Stomach (tissue), 9 donors: ENCODE results near the gene ZNF74. TPM values are rescaled to one million over a fixed set of nuclear protein-coding genes. Genes with fewer than 3 reads are reported as not detected.
A peak's percentile ranks its signal among the peaks of the same experiment; 100 is the strongest.

Experiments used
- DNase-seq, 2 donors: peaks; one replicate each; pipeline versions ENCODE4 v3.0.0 to v3.0.0-alpha.2; 2013 to 2019
- H3K27ac ChIP-seq, 5 donors: fragments of 200-600 bp in 4 of 5; sonication (generic) in 4 of 5; one replicate each; pipeline ENCODE4 v1.5.1; 2013 to 2019; ENCODE audit warnings: mild to moderate bottlenecking in 1 of 5, moderate library complexity in 1 of 5
- H3K27me3 ChIP-seq, 3 donors: fragments of 200-600 bp; sonication (generic); one replicate each; pipeline ENCODE4 v1.5.1; 2017 to 2019; ENCODE audit warnings: mixed run types in 1 of 3
- H3K36me3 ChIP-seq, 4 donors: fragments of 200-600 bp; sonication (generic); 1 replicate in 3 of 4; 2 replicates in 1 of 4; pipeline ENCODE4 v1.5.1; 2016 to 2019
- H3K4me1 ChIP-seq, 4 donors: fragments of 200-600 bp; sonication (generic); one replicate each; pipeline ENCODE4 v1.5.1; 2016 to 2019
- H3K4me3 ChIP-seq, 4 donors: fragments of 200-600 bp; sonication (generic) in 3 of 4; one replicate each; pipeline ENCODE4 v1.5.1; 2016 to 2019; ENCODE audit warnings: mild to moderate bottlenecking in 1 of 4
- H3K9me3 ChIP-seq, 4 donors: fragments of 200-600 bp; sonication (generic); one replicate each; pipeline ENCODE4 v1.5.1; 2016 to 2019
- EP300 ChIP-seq: sonication (generic); formaldehyde crosslinking; IDR thresholded peaks from one replicate; pipeline ENCODE4 v1.6.1; 2017; ENCODE audit warnings: antibody characterized with exemption
- POLR2A ChIP-seq, 4 donors: fragments of 450-650 bp; IDR thresholded peaks; one replicate each; pipeline ENCODE4 v1.6.1; 2016; ENCODE audit warnings: antibody characterized with exemption in 4 of 4, control low read depth in 2 of 4, mild to moderate bottlenecking in 1 of 4, moderate library complexity in 1 of 4
- POLR2AphosphoS5 ChIP-seq, 3 donors: sonication (generic); formaldehyde crosslinking; IDR thresholded peaks; one replicate each; pipeline ENCODE4 v1.6.1; 2016; ENCODE audit warnings: antibody characterized with exemption in 3 of 3
- WGBS, 5 donors: extraction: QIAGEN DNeasy Blood & Tissue Kit in 3 of 5; methylation state at CpG; one replicate each; pipeline versions ENCODE4 v1.1.5 to v1.1.7; 2013 to 2018; 5-methylcytosine and 5-hydroxymethylcytosine counted together
- intact Hi-C: fragments of 100-400 bp; cut with DNase I; formaldehyde crosslinking; loops from one replicate; pipeline ENCODE4 v1.15.1; 2023; ENCODE audit warnings: low total_unique reads
- polyA plus RNA-seq, 3 donors: library from polyadenylated mRNA; stranded (reverse); fragments of 200-250 nt; gene quantifications; one replicate each; pipeline ENCODE4 v1.2.3, GENCODE V29; 2013
- total RNA-seq, 5 donors: library from RNA; depleted of rRNA; stranded (reverse); fragments of >200 nt; gene quantifications; one replicate each; pipeline versions ENCODE4 v1.1.0 to v1.2.3, GENCODE V29; 2014 to 2016
- TF ChIP-seq, protein P1 (sequence below), 7 experiments: fragments of 450-650 bp in 4 of 7; fragments of 200-600 bp in 3 of 7; sonication (generic) in 3 of 7; IDR thresholded peaks; one replicate each; pipeline ENCODE4 v1.5.1; 2016 to 2019; ENCODE audit warnings: antibody characterized with exemption in 7 of 7, control low read depth in 2 of 7, mild to moderate bottlenecking in 1 of 7
- donor health status: healthy with polysubstance abuse.
- donor health status: Bipolar disorder and iron deficiency.
- donor health status: healthy.

Gene ZNF74
- total and polyA plus RNA-seq, 8 donors: 3.1 to 29.9 (median 8.2) TPM

DNA sequence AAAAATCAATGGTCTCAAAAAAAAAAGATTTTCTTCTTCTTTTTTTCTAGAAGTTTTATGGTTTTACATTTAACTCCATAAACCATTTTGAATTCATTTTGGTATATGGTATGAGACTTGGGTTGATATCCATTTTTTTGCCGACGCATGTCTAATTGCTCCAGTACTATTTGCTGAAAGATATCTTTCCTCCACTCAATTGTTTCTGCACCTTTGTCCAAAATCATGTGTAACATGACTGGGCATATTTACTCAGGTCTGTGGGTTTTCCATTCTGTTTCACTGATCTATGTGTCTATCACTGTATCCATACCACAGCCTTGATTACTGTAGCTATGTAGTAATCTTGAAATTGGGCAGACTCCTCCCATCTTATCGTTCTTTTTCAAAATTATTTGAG lies 59.3 kb downstream of the ZNF74 start:
- TF ChIP-seq EP300: no peak
- TF ChIP-seq POLR2AphosphoS5 (IDR thresholded peaks at IDR 0.05): no peak
- TF ChIP-seq, protein P1, sequence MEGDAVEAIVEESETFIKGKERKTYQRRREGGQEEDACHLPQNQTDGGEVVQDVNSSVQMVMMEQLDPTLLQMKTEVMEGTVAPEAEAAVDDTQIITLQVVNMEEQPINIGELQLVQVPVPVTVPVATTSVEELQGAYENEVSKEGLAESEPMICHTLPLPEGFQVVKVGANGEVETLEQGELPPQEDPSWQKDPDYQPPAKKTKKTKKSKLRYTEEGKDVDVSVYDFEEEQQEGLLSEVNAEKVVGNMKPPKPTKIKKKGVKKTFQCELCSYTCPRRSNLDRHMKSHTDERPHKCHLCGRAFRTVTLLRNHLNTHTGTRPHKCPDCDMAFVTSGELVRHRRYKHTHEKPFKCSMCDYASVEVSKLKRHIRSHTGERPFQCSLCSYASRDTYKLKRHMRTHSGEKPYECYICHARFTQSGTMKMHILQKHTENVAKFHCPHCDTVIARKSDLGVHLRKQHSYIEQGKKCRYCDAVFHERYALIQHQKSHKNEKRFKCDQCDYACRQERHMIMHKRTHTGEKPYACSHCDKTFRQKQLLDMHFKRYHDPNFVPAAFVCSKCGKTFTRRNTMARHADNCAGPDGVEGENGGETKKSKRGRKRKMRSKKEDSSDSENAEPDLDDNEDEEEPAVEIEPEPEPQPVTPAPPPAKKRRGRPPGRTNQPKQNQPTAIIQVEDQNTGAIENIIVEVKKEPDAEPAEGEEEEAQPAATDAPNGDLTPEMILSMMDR (IDR thresholded peaks at IDR 0.05): no peak
- TF ChIP-seq POLR2A (IDR thresholded peaks at IDR 0.05): no peak

DNA sequence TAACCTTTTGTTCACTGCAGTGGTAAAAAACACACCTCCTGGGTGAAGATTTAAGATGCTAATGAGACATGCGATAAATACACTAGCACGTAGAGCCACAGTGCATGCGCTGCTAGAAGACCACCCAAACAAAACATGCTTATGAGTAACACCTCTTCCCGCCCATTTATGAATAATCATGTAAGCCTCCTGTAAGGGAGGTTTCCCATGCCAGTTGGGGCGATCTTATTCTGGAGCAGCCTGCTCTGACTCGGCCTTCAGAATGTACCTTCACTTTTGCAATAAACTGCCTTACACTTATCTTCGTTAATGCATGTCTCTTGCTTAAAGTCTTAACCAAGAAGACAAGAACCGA lies 61.7 kb downstream of the ZNF74 start:
- Histone ChIP-seq H3K9me3 (no peaks in the 10 kb centered on the region), H3K36me3 (peaks cover 10 to 74% (median 56%) of the 10 kb centered on the region in 4 donors), H3K4me1 (peaks cover 0 to 15% (median 4%) of the 10 kb centered on the region in 4 donors), H3K4me3 (no peak overlapping the region), H3K27me3 (no peaks in the 10 kb centered on the region), H3K27ac (no peak overlapping the region)
- 86 to 96% (median 91%) methylated on average over 8 of the region's 8 CpGs for WGBS, 5 donors
- intact Hi-C loops: loop anchor here (5.0 kb wide), 1 partner anchor 33 kb away; no protein-coding TSS in a partner anchor
- TF ChIP-seq EP300: no peak
- TF ChIP-seq POLR2AphosphoS5 (IDR thresholded peaks at IDR 0.05): no peak
- no peak for TF ChIP-seq POLR2A (IDR thresholded peaks at IDR 0.05)
- TF ChIP-seq, protein P1 (IDR thresholded peaks at IDR 0.05): no peak
- no peak for DNase-seq

More for the DNA sequence above, 59.3 kb downstream of the ZNF74 start:
- Histone ChIP-seq H3K27me3 (no peaks in the 10 kb centered on the region), H3K9me3 (no peaks in the 10 kb centered on the region), H3K4me1 (peaks cover 0 to 15% (median 4%) of the 10 kb centered on the region in 4 donors), H3K27ac (no peak overlapping the region), H3K36me3 (peaks cover 10 to 60% (median 40%) of the 10 kb centered on the region in 4 donors), H3K4me3 (no peak overlapping the region)
- intact Hi-C loops: no loop called here
- 69 to 89% (median 78%) methylated on average over 3 of the region's 3 CpGs for WGBS, 5 donors
- DNase-seq: no peak

DNA sequence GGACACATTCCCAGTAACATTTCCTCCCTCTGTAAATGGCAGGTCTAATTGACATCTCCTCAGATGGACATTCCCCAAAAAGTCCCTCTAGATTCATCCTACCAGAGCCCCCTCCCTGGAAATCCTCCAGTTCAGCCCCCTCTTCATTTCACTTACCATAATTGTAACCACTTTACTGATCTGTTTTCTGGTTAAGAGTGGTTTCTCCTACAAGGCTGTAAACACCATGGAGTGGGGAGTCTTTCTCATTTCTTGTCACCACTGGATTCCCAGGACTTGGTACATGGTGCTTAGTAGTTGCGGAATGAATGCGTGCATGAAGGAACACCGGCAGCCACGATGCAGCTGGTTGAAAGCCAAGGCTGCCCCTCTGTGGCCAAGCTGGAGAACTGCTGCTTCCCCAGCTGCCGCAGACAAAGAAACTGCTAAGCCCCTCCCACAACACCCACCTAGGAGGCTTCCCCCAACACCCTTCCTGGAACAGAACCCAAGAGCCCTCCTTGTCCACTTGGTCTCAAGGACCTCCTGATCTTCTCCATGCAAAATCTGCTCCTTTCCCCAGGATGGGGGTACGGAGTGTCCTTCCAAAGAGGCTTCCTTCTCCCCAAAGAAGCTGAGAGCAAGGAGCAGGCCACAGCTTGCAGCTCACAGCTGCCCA lies 62.2 kb downstream of the ZNF74 start:
- Histone ChIP-seq H3K4me1 (peaks cover 0 to 15% (median 4%) of the 10 kb centered on the region in 4 donors), H3K36me3 (peaks cover 10 to 69% (median 53%) of the 10 kb centered on the region in 4 donors), H3K27me3 (no peaks in the 10 kb centered on the region), H3K9me3 (no peaks in the 10 kb centered on the region), H3K4me3 (no peak overlapping the region), H3K27ac (no peak overlapping the region)
- WGBS, 5 donors: 13 to 22% (median 18%) methylated on average over 6 of the region's 6 CpGs
- TF ChIP-seq POLR2A (IDR thresholded peaks at IDR 0.05): no peak
- TF ChIP-seq EP300: no peak
- TF ChIP-seq POLR2AphosphoS5 (IDR thresholded peaks at IDR 0.05): peak in 1 of 3 donors; percentile 55
- TF ChIP-seq, protein P1 (IDR thresholded peaks at IDR 0.05): peak in 5 of 7 experiments; percentile 73 to 93 (median 88)
- peak; percentile 78 to 94 for DNase-seq
- intact Hi-C loops: loop anchor here (5.0 kb wide), 1 partner anchor 34 kb away; no protein-coding TSS in a partner anchor

DNA sequence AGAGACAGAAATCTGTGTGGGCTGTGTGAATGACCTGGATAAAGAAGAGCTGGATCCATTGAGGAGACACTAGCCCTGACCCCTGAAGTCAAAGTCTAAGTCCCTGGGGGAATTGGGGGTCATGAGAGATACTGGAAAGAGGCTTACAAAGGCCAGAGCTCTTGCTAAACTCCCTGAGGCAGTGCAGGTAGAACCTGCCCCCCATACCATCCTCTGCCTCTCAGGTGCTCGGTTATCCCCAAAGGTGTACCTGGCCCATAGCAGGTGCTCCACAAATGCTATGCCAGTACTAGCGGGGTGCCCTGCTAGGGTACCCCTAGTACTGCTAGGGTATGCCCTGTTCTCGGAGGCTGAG lies 62.7 kb downstream of the ZNF74 start:
- no peak for DNase-seq
- no peak overlapping the region for H3K27ac ChIP-seq
- TF ChIP-seq, protein P1 (IDR thresholded peaks at IDR 0.05): no peak
- TF ChIP-seq POLR2A (IDR thresholded peaks at IDR 0.05) (no peak), EP300 (no peak), POLR2AphosphoS5 (IDR thresholded peaks at IDR 0.05) (no peak)
- no peaks in the 10 kb centered on the region for H3K27me3 ChIP-seq
- 89 to 97% (median 95%) methylated on average over 3 of the region's 3 CpGs for WGBS, 5 donors
- H3K4me1 ChIP-seq: peaks cover 0 to 15% (median 4%) of the 10 kb centered on the region in 4 donors
- H3K9me3 ChIP-seq: no peaks in the 10 kb centered on the region
- no peak overlapping the region for H3K4me3 ChIP-seq
- H3K36me3 ChIP-seq: peaks cover 10 to 64% (median 48%) of the 10 kb centered on the region in 4 donors
- intact Hi-C loops: loop anchor here (5.0 kb wide), 1 partner anchor 34 kb away; no protein-coding TSS in a partner anchor
